NCI-H2227 treated with DMSO at 0.1 percent for 48 hours (cell line): ENCODE measurements around the gene NSMCE3.

Source experiments
- DNase-seq: peaks from one replicate; lab custom pipeline; 2025; lab: John Stamatoyannopoulos, UW

The NSMCE3 gene

DNA sequence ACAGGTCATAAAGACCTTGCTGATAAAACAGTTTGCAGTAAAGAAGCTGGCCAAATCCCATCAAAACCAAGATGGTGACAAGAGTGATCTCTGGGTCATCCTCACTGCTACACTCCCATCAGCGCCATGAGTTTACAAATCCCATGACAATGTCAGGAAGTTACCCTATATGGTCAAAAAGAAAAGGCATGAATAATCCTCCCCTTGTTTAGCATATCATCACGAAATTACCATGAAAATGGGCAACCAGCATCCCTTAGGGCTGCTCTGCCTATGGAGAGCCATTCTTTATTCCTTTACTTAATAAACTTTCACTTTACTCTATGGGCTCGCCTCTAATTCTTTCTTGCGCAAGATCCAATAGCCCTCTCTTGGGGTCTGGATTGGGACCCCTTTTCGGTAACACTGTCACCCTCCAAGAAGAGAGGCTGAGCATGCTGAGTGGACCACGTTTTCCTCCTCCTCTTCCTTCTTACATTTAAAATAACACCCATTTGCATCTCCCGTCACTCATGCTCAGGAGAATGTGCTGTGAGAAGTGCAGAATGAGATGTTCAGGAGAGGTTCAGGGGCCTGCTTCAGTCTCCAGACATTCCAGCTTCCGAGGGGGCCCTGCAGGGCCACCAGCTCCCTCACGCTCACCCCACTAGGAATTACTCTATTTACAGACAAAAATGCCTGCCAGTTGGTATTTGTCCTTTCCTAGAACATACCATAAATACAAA lies 47.3 kb downstream of the NSMCE3 start:
- no peak for DNase-seq

DNA sequence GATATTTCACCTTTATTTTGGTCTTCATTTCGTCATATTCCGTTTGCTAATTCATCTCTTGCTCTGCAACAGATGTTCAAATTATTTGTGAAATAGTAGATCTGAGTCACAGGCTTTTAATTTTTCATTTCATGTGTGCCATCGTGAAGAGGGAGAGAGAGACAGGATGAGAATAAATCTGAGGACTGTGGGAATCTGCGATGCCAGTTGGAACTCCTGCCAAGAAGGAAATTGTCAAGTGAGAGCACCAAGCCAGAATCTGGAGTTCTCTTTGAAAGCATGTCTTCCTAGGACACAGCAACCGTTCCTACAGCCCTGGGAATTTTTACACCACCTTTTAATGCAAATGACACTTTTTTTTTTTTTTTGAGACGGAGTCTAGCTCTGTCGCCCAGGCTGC lies 48.8 kb downstream of the NSMCE3 start:
- no peak for DNase-seq

DNA sequence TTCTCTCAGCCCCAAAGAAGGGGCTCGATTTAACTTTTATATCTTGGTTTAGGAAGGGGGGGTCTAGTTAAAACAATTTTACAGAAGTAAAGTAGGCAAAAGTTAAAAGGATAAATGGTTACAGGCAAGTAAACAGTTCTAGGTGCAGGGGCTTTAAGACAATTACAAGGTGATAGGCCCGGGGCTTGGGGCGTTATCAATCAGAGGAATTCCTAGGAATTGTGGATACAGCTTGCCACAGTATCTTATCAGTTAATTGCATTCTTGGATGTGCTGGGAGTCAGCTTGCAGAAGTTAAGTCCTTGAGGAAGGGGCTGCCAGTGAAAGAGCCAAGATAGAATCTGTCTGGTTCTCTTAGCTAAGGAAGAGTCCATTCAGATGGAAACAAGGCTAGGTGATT lies 52.7 kb downstream of the NSMCE3 start:
- no peak for DNase-seq
